GM23248 (cell line): Measurements from ENCODE around the gene FRMD5. TPM values are rescaled to one million over a fixed set of nuclear protein-coding genes. Genes with fewer than 3 reads are reported as not detected.
"Not testable (repeated sequence)": the region's sequence is repeated elsewhere in the genome, so short reads cannot be mapped to it uniquely, and the experiment has no call there.

Experiments
- DNase-seq: peaks from one replicate; pipeline ENCODE4 v3.0.0-alpha.2; 2015
- H2AFZ ChIP-seq: fragments of 200-600 bp; sonication (generic); 2 replicates; pipeline ENCODE4 v1.6.1; 2016; ENCODE audit warnings: antibody characterized with exemption
- H3F3A ChIP-seq: fragments of 200-600 bp; sonication (generic); 2 replicates; pipeline ENCODE4 v1.6.1; 2016; ENCODE audit warnings: mild to moderate bottlenecking, antibody characterized with exemption, mixed run types; ENCODE audit not compliant: insufficient read depth
- H3K27ac ChIP-seq: fragments of 200-600 bp; sonication (generic); 2 replicates; pipeline ENCODE4 v1.5.1; 2016; ENCODE audit warnings: mild to moderate bottlenecking
- H3K27me3 ChIP-seq: fragments of 200-600 bp; sonication (generic); replicated peaks from 2 replicates; pipeline ENCODE4 v1.6.1; 2016; ENCODE audit warnings: mild to moderate bottlenecking; ENCODE audit not compliant: insufficient read depth
- H3K36me3 ChIP-seq: fragments of 200-600 bp; sonication (generic); 2 replicates; pipeline ENCODE4 v1.6.1; 2016; ENCODE audit warnings: low read depth, mild to moderate bottlenecking
- H3K4me1 ChIP-seq: fragments of 200-600 bp; sonication (generic); 2 replicates; pipeline ENCODE4 v1.6.1; 2016; ENCODE audit warnings: mild to moderate bottlenecking; ENCODE audit not compliant: insufficient read depth
- H3K4me2 ChIP-seq: fragments of 200-600 bp; sonication (generic); one replicate; pipeline ENCODE4 v1.6.1; 2016; ENCODE audit warnings: mild to moderate bottlenecking; ENCODE audit not compliant: unreplicated experiment
- H3K4me3 ChIP-seq: fragments of 200-600 bp; sonication (generic); 2 replicates; pipeline ENCODE4 v1.5.1; 2016; ENCODE audit warnings: mild to moderate bottlenecking
- H3K79me2 ChIP-seq: fragments of 200-600 bp; sonication (generic); 2 replicates; pipeline ENCODE4 v1.6.1; 2016; ENCODE audit warnings: mild to moderate bottlenecking; ENCODE audit not compliant: insufficient read depth
- H3K9ac ChIP-seq: fragments of 200-600 bp; sonication (generic); 2 replicates; pipeline ENCODE4 v1.6.1; 2016; ENCODE audit warnings: mild to moderate bottlenecking
- H3K9me2 ChIP-seq: fragments of 200-600 bp; sonication (generic); 2 replicates; pipeline ENCODE4 v1.6.1; 2016; ENCODE audit warnings: mixed run types, mild to moderate bottlenecking, moderate library complexity; ENCODE audit not compliant: insufficient read depth
- H3K9me3 ChIP-seq: fragments of 200-600 bp; sonication (generic); one replicate; pipeline ENCODE4 v1.6.1; 2017; ENCODE audit warnings: low read depth
- H4K20me1 ChIP-seq: fragments of 200-600 bp; sonication (generic); 2 replicates; pipeline ENCODE4 v1.6.0; 2016; ENCODE audit not compliant: insufficient read depth
- EZH2 ChIP-seq: fragments of 200-600 bp; sonication (generic); IDR thresholded peaks from 2 replicates; pipeline ENCODE4 v1.6.1; 2018; ENCODE audit warnings: antibody characterized with exemption, mild to moderate bottlenecking; ENCODE audit not compliant: insufficient read depth, poor library complexity, severe bottlenecking
- EZH2phosphoT487 ChIP-seq: fragments of 200-600 bp; sonication (generic); IDR thresholded peaks from 2 replicates; pipeline ENCODE4 v1.6.1; 2018; ENCODE audit warnings: antibody characterized with exemption, moderate library complexity, mild to moderate bottlenecking, low read depth; ENCODE audit not compliant: insufficient read depth
- WGBS, 2 experiments: methylation state at CpG; one replicate each; pipeline ENCODE4 v1.1.6; 2015 to 2017; ENCODE audit warnings: low lambda C conversion rate in 2 of 2, low coverage in 1 of 2; ENCODE audit errors: missing lambda C conversion rate in 2 of 2; 5-methylcytosine and 5-hydroxymethylcytosine counted together
- in situ Hi-C: fragments of 300-500 bp; cut with MboI; formaldehyde crosslinking; loops from 2 replicates; pipeline ENCODE4 v1.15.0; 2020
- polyA plus RNA-seq: library from polyadenylated mRNA; unstranded; fragments of >200 nt; fragmentation: Nextera tagmentation; extraction: Ambion mirVana; gene quantifications from 2 replicates; pipeline ENCODE4 v1.2.1, GENCODE V29; 2016
- total RNA-seq: library from RNA; depleted of rRNA; stranded (reverse); fragments of >200 nt; shearing (Covaris generic); gene quantifications from 2 replicates; pipeline ENCODE4 v1.2.3, GENCODE V29; 2014; rRNA removed

The FRMD5 gene
- total RNA-seq (0.63 and 2.9 TPM in 2 replicates), polyA plus RNA-seq (0.35 and 0.65 TPM in 2 replicates)

- no peaks in the 10 kb centered on the region for H3K79me2 ChIP-seq
- no peak within 1 kb of the TSS for H3K27ac ChIP-seq
- H3K4me3 ChIP-seq = peak within 1 kb of the TSS; percentile 75
- peak within 1 kb of the TSS; percentile 4; the same call in 1 of the 2 replicates for H3K9ac ChIP-seq
- 1 to 2% methylated on average over 42 to 43 of the region's 43 CpGs for WGBS, 2 experiments
- in situ Hi-C loops = no loop called here
- no peaks in the 10 kb centered on the region for H3K4me1 ChIP-seq
- H3K9me2 ChIP-seq = no peaks in the 10 kb centered on the region
- H2AFZ ChIP-seq = peak within 1 kb of the TSS; percentile 88
- no peaks in the 10 kb centered on the region for H4K20me1 ChIP-seq
- H3K27me3 ChIP-seq = no peaks in the 10 kb centered on the region
- no peaks in the 10 kb centered on the region for H3K9me3 ChIP-seq
- peak; percentile 94 for DNase-seq
- no peaks in the 10 kb centered on the region for H3K36me3 ChIP-seq
- 0 out of 2 replicates have a peak, but pooled peaks cover 6% of the 10 kb centered on the region for H3F3A ChIP-seq
- H3K4me2 ChIP-seq = peak within 1 kb of the TSS; percentile 86
- TF ChIP-seq EZH2 = no peak
- no peak for TF ChIP-seq EZH2phosphoT487
Measured at GRCh38 chr15:44195151-44195740, at the start of gene FRMD5. TSS of gene FRMD5 (minus strand) at chr15:44195271.

GRCh38 chr15:44243829-44244228, 48.8 kb upstream of the FRMD5 start:
- Histone ChIP-seq H3K4me1 (0 out of 2 replicates have a peak, but pooled peaks cover 2% of the 10 kb centered on the region), H3K36me3 (no peaks in the 10 kb centered on the region), H3K27ac (no peak overlapping the region), H3K27me3 (no peaks in the 10 kb centered on the region), H3F3A (no peaks in the 10 kb centered on the region), H3K4me3 (no peak overlapping the region), H3K9ac (no peak overlapping the region), H3K4me2 (no peak overlapping the region), H3K9me2 (no peaks in the 10 kb centered on the region), H4K20me1 (no peaks in the 10 kb centered on the region), H2AFZ (no peak overlapping the region), H3K79me2 (no peaks in the 10 kb centered on the region), H3K9me3 (no peaks in the 10 kb centered on the region)
- in situ Hi-C loops = no loop called here
- 72 to 75% methylated on average over 3 of the region's 3 CpGs for WGBS, 2 experiments
- no peak for DNase-seq
- TF ChIP-seq EZH2phosphoT487 = no peak
- no peak for TF ChIP-seq EZH2

- no peaks in the 10 kb centered on the region for H3K9me2 ChIP-seq
- H3K4me2 ChIP-seq = no peak overlapping the region
- H3K27ac ChIP-seq = no peak overlapping the region
- no peak overlapping the region for H2AFZ ChIP-seq
- no peak overlapping the region for H3K4me3 ChIP-seq
- TF ChIP-seq EZH2phosphoT487 (no peak), EZH2 (no peak)
- in situ Hi-C loops = no loop called here
- no peaks in the 10 kb centered on the region for H3K79me2 ChIP-seq
- H3K36me3 ChIP-seq = no peaks in the 10 kb centered on the region
- DNase-seq = peak; percentile 20
- H3F3A ChIP-seq = no peaks in the 10 kb centered on the region
- 0 out of 2 replicates have a peak, but pooled peaks cover 2% of the 10 kb centered on the region for H3K4me1 ChIP-seq
- 78 to 79% methylated on average over 1 of the region's 1 CpG for WGBS, 2 experiments
- H3K27me3 ChIP-seq = no peaks in the 10 kb centered on the region
- no peaks in the 10 kb centered on the region for H3K9me3 ChIP-seq
- H4K20me1 ChIP-seq = no peaks in the 10 kb centered on the region
- no peak overlapping the region for H3K9ac ChIP-seq
Measured at GRCh38 chr15:44243141-44243540, 48.1 kb upstream of the FRMD5 start.

GRCh38 chr15:44231842-44232241, 36.8 kb upstream of the FRMD5 start:
- Histone ChIP-seq H3K9ac (no peak overlapping the region), H3K9me3 (no peaks in the 10 kb centered on the region), H3K9me2 (no peaks in the 10 kb centered on the region), H4K20me1 (no peaks in the 10 kb centered on the region), H3F3A (no peaks in the 10 kb centered on the region), H3K79me2 (no peaks in the 10 kb centered on the region), H3K27ac (no peak overlapping the region), H3K4me3 (no peak overlapping the region), H3K27me3 (no peaks in the 10 kb centered on the region), H2AFZ (no peak overlapping the region), H3K4me2 (no peak overlapping the region), H3K4me1 (no peaks in the 10 kb centered on the region), H3K36me3 (no peaks in the 10 kb centered on the region)
- TF ChIP-seq EZH2 (no peak), EZH2phosphoT487 (no peak)
- no peak for DNase-seq
- WGBS, 2 experiments = 0 to 8% methylated on average over 1 of the region's 1 CpG
- in situ Hi-C loops = no loop called here

GRCh38 chr15:44229301-44229700, 34.2 kb upstream of the FRMD5 start:
- H3K27me3 ChIP-seq, H3K4me3 ChIP-seq, H3K9me3 ChIP-seq, H3K9ac ChIP-seq, H3K4me1 ChIP-seq, in situ Hi-C loops, H4K20me1 ChIP-seq, H3K79me2 ChIP-seq, H3K27ac ChIP-seq, H3K36me3 ChIP-seq, H3F3A ChIP-seq, H3K4me2 ChIP-seq, H3K9me2 ChIP-seq, H2AFZ ChIP-seq, DNase-seq: not testable (repeated sequence)
- 82 to 88% methylated on average over 3 to 4 of the region's 4 CpGs for WGBS, 2 experiments
